AG10803 (cell line): ENCODE measurements around the gene PTPRO.
A peak's percentile ranks its signal among the peaks of the same experiment; 100 is the strongest.

Experiments used
- DNase-seq: peaks from one replicate; pipeline ENCODE4 v3.0.0; 2010; ENCODE audit warnings: low read depth
- H3K4me3 ChIP-seq: 2 replicates; pipeline ENCODE4 v1.5.1; 2011; ENCODE audit warnings: mild to moderate bottlenecking, low read length, control low read depth
- CTCF ChIP-seq: conservative IDR thresholded peaks from 2 replicates; pipeline ENCODE4 v1.5.1; 2011; ENCODE audit warnings: mild to moderate bottlenecking, low read length, control low read depth, inconsistent platforms

The PTPRO gene

DNA sequence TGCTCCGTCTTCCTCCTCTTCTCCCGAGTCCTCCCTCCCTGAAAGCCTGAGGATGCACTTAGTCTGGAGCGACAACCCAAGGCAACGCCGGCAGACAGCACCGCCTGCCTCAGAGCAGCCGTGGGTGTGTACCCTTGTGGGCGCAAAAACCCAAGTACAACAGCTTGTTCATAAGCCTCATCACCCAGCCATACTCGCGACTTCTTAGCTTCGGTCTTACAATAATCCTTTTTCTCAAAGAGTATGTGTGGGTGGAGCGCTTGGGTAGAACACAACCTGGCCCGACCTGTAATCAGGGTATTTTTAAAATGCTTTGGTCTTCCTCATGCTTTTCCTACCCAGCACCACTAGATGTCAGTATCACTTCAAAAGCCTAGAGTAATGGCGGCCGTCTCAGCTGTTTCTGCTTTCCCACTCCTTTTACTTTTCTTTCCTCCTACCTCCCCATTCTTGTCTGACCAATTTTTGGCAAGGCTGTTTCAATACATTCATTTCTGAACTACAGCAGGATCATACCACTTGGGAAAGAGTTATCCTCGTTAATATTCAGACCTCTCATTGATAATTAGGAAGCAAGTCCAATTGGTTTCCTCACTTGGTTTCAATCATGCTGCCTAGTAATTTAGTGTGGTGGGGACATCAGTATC is 268.0 kb downstream of the PTPRO start:
- DNase-seq, result peak; percentile 75
- H3K4me3 ChIP-seq, result peak overlapping the region; percentile 61
- TF ChIP-seq CTCF, result peak; percentile 97

- TF ChIP-seq CTCF, result no peak
- DNase-seq, result no peak
- H3K4me3 ChIP-seq, result no peak overlapping the region
Measured at GRCh38 chr12:15591811-15592210, 269.5 kb downstream of the PTPRO start.

DNA sequence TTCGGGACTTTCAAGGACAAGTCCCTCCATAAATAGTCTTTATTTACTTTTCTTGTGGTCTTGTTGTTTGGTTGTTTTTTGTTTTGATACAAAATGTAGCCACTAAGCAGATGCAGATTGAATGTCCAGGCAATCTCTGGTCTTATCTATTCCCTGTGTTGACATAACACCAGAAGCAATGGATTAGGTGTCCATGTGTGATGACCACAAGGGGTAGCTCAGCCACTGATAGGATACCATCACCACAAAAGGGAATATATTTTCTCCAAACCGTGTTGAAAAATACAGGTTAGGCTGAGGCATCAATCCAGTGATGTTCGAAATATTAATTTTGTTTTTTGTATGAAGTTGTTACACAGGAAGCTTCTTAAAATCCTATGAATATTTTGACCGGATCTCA is 270.6 kb downstream of the PTPRO start:
- no peak for DNase-seq
- TF ChIP-seq CTCF, result peak; percentile 35
- H3K4me3 ChIP-seq, result no peak overlapping the region

GRCh38 chr12:15596174-15596573 is 273.9 kb downstream of the PTPRO start:
- no peak overlapping the region for H3K4me3 ChIP-seq

GRCh38 chr12:15597125-15597830 is 275.0 kb downstream of the PTPRO start:
- no peak for DNase-seq
- H3K4me3 ChIP-seq, result no peak overlapping the region
- no peak for TF ChIP-seq CTCF

More at GRCh38 chr12:15596174-15596573, 273.9 kb downstream of the PTPRO start:
- no peak for TF ChIP-seq CTCF
- DNase-seq, result no peak

DNA sequence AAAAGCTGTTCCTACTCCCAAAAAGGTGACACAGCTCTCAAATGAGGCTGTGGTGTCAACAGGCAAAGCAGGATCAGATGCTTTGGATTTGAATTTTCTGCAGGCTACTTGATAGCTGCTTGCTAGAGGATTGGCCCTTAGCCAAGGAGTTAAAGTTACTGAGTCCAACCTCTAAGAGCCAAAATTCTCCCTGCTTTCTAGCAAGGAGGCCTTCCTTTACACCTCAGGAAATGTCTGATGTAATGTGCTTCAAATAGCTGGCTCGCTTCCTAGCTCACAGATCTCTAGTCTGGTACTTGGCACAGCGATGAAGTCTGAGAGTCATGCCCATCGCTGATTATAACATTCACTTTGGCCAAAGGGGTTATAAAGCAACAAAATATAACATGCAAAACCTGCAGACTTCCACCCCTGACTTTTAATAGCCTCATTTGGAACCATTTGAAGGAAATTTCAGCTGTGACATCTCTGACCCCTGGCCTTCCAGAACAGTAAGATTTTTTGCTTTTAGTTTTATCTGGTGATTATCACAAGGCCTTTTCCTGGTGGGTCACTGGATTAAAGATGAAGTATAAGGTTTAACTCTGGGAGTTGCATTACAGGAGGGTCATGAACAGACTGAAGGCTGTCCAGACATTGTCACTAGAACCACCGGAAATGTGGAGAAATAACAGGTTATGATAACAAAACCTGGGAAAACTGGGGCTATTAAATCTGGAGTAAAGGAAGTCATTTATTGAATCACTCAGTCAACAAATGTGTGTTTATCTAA is 277.1 kb downstream of the PTPRO start:
- TF ChIP-seq CTCF, result no peak
- H3K4me3 ChIP-seq, result no peak overlapping the region
- DNase-seq, result peak; percentile 77
